ENCODE data around the gene HEATR3. TPM values are rescaled to one million over a fixed set of nuclear protein-coding genes. Genes with fewer than 3 reads are reported as not detected.

The HEATR3 gene
- total RNA-seq, 2 experiments from 2014 or later, result 24.3 to 26.1 TPM

- CTCF ChIA-PET, result interaction anchor here (0.6 to 7.3 kb wide), 3 partner anchors 13 to 421 kb away, joined by 3 to 55 read pairs (median 4); partner anchors contain the start of gene CNEP1R1
- no peak overlapping the region for H3K4me3 Mint-ChIP-seq
- peaks cover 7% of the 10 kb centered on the region for H3K27me3 Mint-ChIP-seq
- H3K4me1 Mint-ChIP-seq, result peaks cover 17% of the 10 kb centered on the region
- no peak for DNase-seq
- no peak overlapping the region for H3K27ac Mint-ChIP-seq
- ATAC-seq, result no peak
- peaks cover 16% of the 10 kb centered on the region for H3K36me3 Mint-ChIP-seq
- no peaks in the 10 kb centered on the region for H3K9me3 Mint-ChIP-seq (ENCODE audit: low read depth)
These were observed 26.8 kb upstream of the HEATR3 start for GRCh38 chr16:50038756-50039529.

GRCh38 chr16:50040018-50040417 is 25.8 kb upstream of the HEATR3 start:
- CTCF ChIA-PET, result interaction anchor here (7.3 kb wide), 1 partner anchor 14 kb away, joined by 55 read pairs; the partner anchor contains the start of gene CNEP1R1
- no peak for DNase-seq
- Mint-ChIP-seq H3K36me3 (peaks cover 13% of the 10 kb centered on the region), H3K9me3 (ENCODE audit: low read depth) (no peaks in the 10 kb centered on the region), H3K27me3 (peaks cover 9% of the 10 kb centered on the region), H3K4me3 (no peak overlapping the region), H3K4me1 (peaks cover 17% of the 10 kb centered on the region), H3K27ac (no peak overlapping the region)
- ATAC-seq, result no peak

- H3K9me3 Mint-ChIP-seq (ENCODE audit: low read depth), result no peaks in the 10 kb centered on the region
- ATAC-seq (no peak), DNase-seq (no peak)
- H3K27ac Mint-ChIP-seq, result no peak overlapping the region
- H3K4me1 Mint-ChIP-seq, result peaks cover 14% of the 10 kb centered on the region
- peaks cover 9% of the 10 kb centered on the region for H3K27me3 Mint-ChIP-seq
- H3K36me3 Mint-ChIP-seq, result peaks cover 8% of the 10 kb centered on the region
- no peak overlapping the region for H3K4me3 Mint-ChIP-seq
- CTCF ChIA-PET, result interaction anchor here (7.3 kb wide), 1 partner anchor 15 kb away, joined by 55 read pairs; the partner anchor contains the start of gene CNEP1R1
These were observed 25.1 kb upstream of the HEATR3 start for GRCh38 chr16:50040710-50041109.

- CTCF ChIA-PET, result interaction anchor here (0.9 kb wide), 1 partner anchor 9 kb away, joined by 3 read pairs; no protein-coding TSS in a partner anchor
- H3K36me3 Mint-ChIP-seq, result no peaks in the 10 kb centered on the region
- DNase-seq (no peak), ATAC-seq (no peak)
- no peak overlapping the region for H3K4me3 Mint-ChIP-seq
- no peak overlapping the region for H3K27ac Mint-ChIP-seq
- no peaks in the 10 kb centered on the region for H3K9me3 Mint-ChIP-seq (ENCODE audit: low read depth)
- H3K4me1 Mint-ChIP-seq, result peaks cover 5% of the 10 kb centered on the region
- peaks cover 16% of the 10 kb centered on the region for H3K27me3 Mint-ChIP-seq
These were observed 22.4 kb upstream of the HEATR3 start for GRCh38 chr16:50043358-50043757.

- H3K4me1 Mint-ChIP-seq, result no peaks in the 10 kb centered on the region
- peaks cover 16% of the 10 kb centered on the region for H3K27me3 Mint-ChIP-seq
- DNase-seq (no peak), ATAC-seq (no peak)
- no peaks in the 10 kb centered on the region for H3K36me3 Mint-ChIP-seq
- CTCF ChIA-PET, result no interaction called here
- no peaks in the 10 kb centered on the region for H3K9me3 Mint-ChIP-seq (ENCODE audit: low read depth)
- no peak overlapping the region for H3K4me3 Mint-ChIP-seq
- no peak overlapping the region for H3K27ac Mint-ChIP-seq
These were observed 20.4 kb upstream of the HEATR3 start for GRCh38 chr16:50045412-50045811.

- no peak for ATAC-seq
- no peaks in the 10 kb centered on the region for H3K4me1 Mint-ChIP-seq
These were observed 18.9 kb upstream of the HEATR3 start for GRCh38 chr16:50046853-50047252.

GRCh38 chr16:50047864-50048263 is 17.9 kb upstream of the HEATR3 start:
- ATAC-seq (no peak), DNase-seq (no peak)
- H3K27ac Mint-ChIP-seq, result no peak overlapping the region
- no peaks in the 10 kb centered on the region for H3K9me3 Mint-ChIP-seq (ENCODE audit: low read depth)
- no peaks in the 10 kb centered on the region for H3K36me3 Mint-ChIP-seq
- no peaks in the 10 kb centered on the region for H3K4me1 Mint-ChIP-seq
- no peak overlapping the region for H3K4me3 Mint-ChIP-seq
- H3K27me3 Mint-ChIP-seq, result peaks cover 34% of the 10 kb centered on the region
- CTCF ChIA-PET, result no interaction called here

More at GRCh38 chr16:50046853-50047252, 18.9 kb upstream of the HEATR3 start:
- no peak overlapping the region for H3K27ac Mint-ChIP-seq
- no peaks in the 10 kb centered on the region for H3K36me3 Mint-ChIP-seq
- H3K27me3 Mint-ChIP-seq, result peaks cover 27% of the 10 kb centered on the region
- H3K4me3 Mint-ChIP-seq, result no peak overlapping the region
- no peaks in the 10 kb centered on the region for H3K9me3 Mint-ChIP-seq (ENCODE audit: low read depth)
- no peak for DNase-seq
- CTCF ChIA-PET, result interaction anchor here (0.9 to 1.6 kb wide), 2 partner anchors 17 to 22 kb away, joined by 3 to 10 read pairs; partner anchors contain the start of gene CNEP1R1

DNA sequence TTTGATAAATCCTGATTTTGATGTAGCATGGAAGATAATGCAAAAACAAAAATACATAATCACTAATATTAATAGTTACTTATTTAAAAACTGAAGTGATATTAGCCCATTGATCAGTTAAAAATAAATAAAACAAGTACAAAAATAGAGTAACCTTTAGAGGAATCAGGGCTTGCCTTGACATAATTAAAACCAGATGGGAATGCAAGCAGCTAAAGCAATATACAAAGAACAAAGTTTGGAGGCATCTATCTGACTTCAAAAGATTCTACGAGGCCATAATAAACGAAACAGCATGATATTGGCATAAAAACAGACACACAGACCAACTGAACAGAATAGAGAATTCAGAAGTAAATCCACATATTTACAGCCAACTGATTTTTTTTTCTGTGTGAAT is 15.0 kb upstream of the HEATR3 start:
- Mint-ChIP-seq H3K36me3 (no peaks in the 10 kb centered on the region), H3K27ac (no peak overlapping the region)

DNA sequence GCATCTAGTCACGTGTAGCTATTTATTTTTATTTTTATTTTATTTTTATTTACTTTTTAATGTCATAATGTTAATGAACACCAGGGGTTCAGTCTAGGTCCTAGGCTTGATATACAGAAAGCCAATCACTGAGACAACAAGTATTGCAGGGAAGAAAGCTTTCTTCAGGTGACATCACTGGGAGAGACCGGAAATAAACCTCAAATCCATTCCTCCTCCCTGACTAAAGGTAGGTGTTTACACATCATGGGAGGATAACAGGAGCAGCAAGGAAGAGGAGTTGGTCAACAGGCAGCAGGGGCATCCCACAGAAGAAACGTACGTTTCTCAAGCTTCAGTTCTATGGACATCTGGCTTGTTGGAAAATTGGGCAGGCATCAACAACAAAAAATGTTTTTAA is 9.5 kb upstream of the HEATR3 start:
- peaks cover 4% of the 10 kb centered on the region for H3K36me3 Mint-ChIP-seq

More for the DNA sequence above, 15.0 kb upstream of the HEATR3 start:
- no peak overlapping the region for H3K4me3 Mint-ChIP-seq
- peaks cover 25% of the 10 kb centered on the region for H3K27me3 Mint-ChIP-seq
- no peaks in the 10 kb centered on the region for H3K4me1 Mint-ChIP-seq
- ATAC-seq (no peak), DNase-seq (no peak)
- no peaks in the 10 kb centered on the region for H3K9me3 Mint-ChIP-seq (ENCODE audit: low read depth)
- CTCF ChIA-PET, result no interaction called here

GRCh38 chr16:50058091-50058771 is 7.5 kb upstream of the HEATR3 start:
- DNase-seq, result no peak
- CTCF ChIA-PET, result no interaction called here
- H3K4me1 Mint-ChIP-seq, result no peaks in the 10 kb centered on the region
- peaks cover 4% of the 10 kb centered on the region for H3K36me3 Mint-ChIP-seq
- H3K9me3 Mint-ChIP-seq (ENCODE audit: low read depth), result peaks cover 2% of the 10 kb centered on the region
- no peak overlapping the region for H3K27ac Mint-ChIP-seq
- no peaks in the 10 kb centered on the region for H3K27me3 Mint-ChIP-seq
- H3K4me3 Mint-ChIP-seq, result no peak overlapping the region
- no peak for ATAC-seq

More for the DNA sequence above, 9.5 kb upstream of the HEATR3 start:
- CTCF ChIA-PET, result no interaction called here
- peaks cover 13% of the 10 kb centered on the region for H3K27me3 Mint-ChIP-seq
- H3K4me3 Mint-ChIP-seq, result no peak overlapping the region
- no peak overlapping the region for H3K27ac Mint-ChIP-seq
- H3K9me3 Mint-ChIP-seq (ENCODE audit: low read depth), result peaks cover 2% of the 10 kb centered on the region
- no peak for DNase-seq
- no peak for ATAC-seq
- no peaks in the 10 kb centered on the region for H3K4me1 Mint-ChIP-seq

GRCh38 chr16:50059111-50059510 is 6.7 kb upstream of the HEATR3 start:
- peaks cover 4% of the 10 kb centered on the region for H3K36me3 Mint-ChIP-seq
- CTCF ChIA-PET, result no interaction called here
- no peak overlapping the region for H3K4me3 Mint-ChIP-seq
- H3K4me1 Mint-ChIP-seq, result no peaks in the 10 kb centered on the region
- peaks cover 2% of the 10 kb centered on the region for H3K9me3 Mint-ChIP-seq (ENCODE audit: low read depth)
- no peak for ATAC-seq
- H3K27ac Mint-ChIP-seq, result no peak overlapping the region
- H3K27me3 Mint-ChIP-seq, result no peaks in the 10 kb centered on the region
- DNase-seq, result no peak

GRCh38 chr16:50059669-50060068 is 6.1 kb upstream of the HEATR3 start:
- DNase-seq, result no peak
- Mint-ChIP-seq H3K27ac (no peak overlapping the region), H3K36me3 (peaks cover 4% of the 10 kb centered on the region), H3K4me1 (no peaks in the 10 kb centered on the region), H3K27me3 (no peaks in the 10 kb centered on the region), H3K9me3 (ENCODE audit: low read depth) (peaks cover 2% of the 10 kb centered on the region), H3K4me3 (no peak overlapping the region)
- ATAC-seq, result no peak
- CTCF ChIA-PET, result no interaction called here

- DNase-seq (no peak), ATAC-seq (no peak)
- H3K4me1 Mint-ChIP-seq, result peaks cover 8% of the 10 kb centered on the region
- peaks cover 2% of the 10 kb centered on the region for H3K36me3 Mint-ChIP-seq
- CTCF ChIA-PET, result interaction anchor here (9.8 kb wide), 1 partner anchor 33 kb away, joined by 104 read pairs; the partner anchor contains the start of gene CNEP1R1
- H3K27ac Mint-ChIP-seq, result no peak overlapping the region
- H3K4me3 Mint-ChIP-seq, result no peak overlapping the region
- H3K27me3 Mint-ChIP-seq, result no peaks in the 10 kb centered on the region
- H3K9me3 Mint-ChIP-seq (ENCODE audit: low read depth), result no peaks in the 10 kb centered on the region
These were observed 4.4 kb upstream of the HEATR3 start for GRCh38 chr16:50061326-50061725.
